Prostate gland (tissue), 2 donors: ENCODE data around the gene NR2E1. TPM values are rescaled to one million over a fixed set of nuclear protein-coding genes. Genes with fewer than 3 reads are reported as not detected.

Experiments
- DNase-seq: peaks from one replicate; pipeline ENCODE4 v3.0.0-alpha.2; 2019; ENCODE audit warnings: low spot score
- H3K27ac ChIP-seq, 2 donors: fragments of 200-600 bp; sonication (generic); 2 replicates each; pipeline ENCODE4 v1.5.1; 2017 to 2019
- H3K27me3 ChIP-seq: fragments of 200-600 bp; sonication (generic); replicated peaks from 2 replicates; pipeline ENCODE4 v1.5.1; 2019; ENCODE audit not compliant: insufficient read depth
- H3K36me3 ChIP-seq, 2 donors: fragments of 200-600 bp; sonication (generic); 1 replicate in 1 of 2; 2 replicates in 1 of 2; pipeline versions ENCODE4 v1.5.1 to v1.8.1; 2017 to 2019
- H3K4me1 ChIP-seq: fragments of 200-600 bp; sonication (generic); replicated peaks from 2 replicates; pipeline ENCODE4 v1.5.1; 2019
- H3K4me3 ChIP-seq, 2 donors: fragments of 200-600 bp; sonication (generic); 2 replicates each; pipeline ENCODE4 v1.5.1; 2017 to 2019
- H3K9me3 ChIP-seq: fragments of 200-600 bp; sonication (generic); 2 replicates; pipeline ENCODE4 v1.5.1; 2017
- POLR2A ChIP-seq: fragments of 450-650 bp; IDR thresholded peaks from one replicate; pipeline ENCODE4 v1.6.1; 2016; ENCODE audit warnings: antibody characterized with exemption, mild to moderate bottlenecking
- POLR2AphosphoS5 ChIP-seq: sonication (generic); formaldehyde crosslinking; IDR thresholded peaks from one replicate; pipeline ENCODE4 v1.6.1; 2017; ENCODE audit warnings: antibody characterized with exemption
- WGBS: methylation state at CpG from one replicate; pipeline ENCODE4 v1.1.5; 2018; 5-methylcytosine and 5-hydroxymethylcytosine counted together
- intact Hi-C: fragments of 100-400 bp; cut with DNase I; formaldehyde crosslinking; loops from one replicate; pipeline ENCODE4 v1.14.2; 2022
- total RNA-seq, 2 donors: library from RNA; depleted of rRNA; stranded (reverse); fragments of >200 nt; gene quantifications; one replicate each; pipeline ENCODE4 v1.1.0, GENCODE V29; 2016
- TF ChIP-seq, protein P1 (sequence below), 4 experiments: fragments of 200-600 bp in 2 of 4; fragments of 450-650 bp in 2 of 4; sonication (generic) in 2 of 4; IDR thresholded peaks; 1 replicate in 3 of 4; 2 replicates in 1 of 4; pipeline ENCODE4 v1.5.1; 2016 to 2019; ENCODE audit warnings: antibody characterized with exemption in 4 of 4, mild to moderate bottlenecking in 2 of 4, moderate library complexity in 2 of 4

Gene NR2E1
- total RNA-seq, 2 donors from 2014 or later: 0.91 TPM; not detected in 1

DNA sequence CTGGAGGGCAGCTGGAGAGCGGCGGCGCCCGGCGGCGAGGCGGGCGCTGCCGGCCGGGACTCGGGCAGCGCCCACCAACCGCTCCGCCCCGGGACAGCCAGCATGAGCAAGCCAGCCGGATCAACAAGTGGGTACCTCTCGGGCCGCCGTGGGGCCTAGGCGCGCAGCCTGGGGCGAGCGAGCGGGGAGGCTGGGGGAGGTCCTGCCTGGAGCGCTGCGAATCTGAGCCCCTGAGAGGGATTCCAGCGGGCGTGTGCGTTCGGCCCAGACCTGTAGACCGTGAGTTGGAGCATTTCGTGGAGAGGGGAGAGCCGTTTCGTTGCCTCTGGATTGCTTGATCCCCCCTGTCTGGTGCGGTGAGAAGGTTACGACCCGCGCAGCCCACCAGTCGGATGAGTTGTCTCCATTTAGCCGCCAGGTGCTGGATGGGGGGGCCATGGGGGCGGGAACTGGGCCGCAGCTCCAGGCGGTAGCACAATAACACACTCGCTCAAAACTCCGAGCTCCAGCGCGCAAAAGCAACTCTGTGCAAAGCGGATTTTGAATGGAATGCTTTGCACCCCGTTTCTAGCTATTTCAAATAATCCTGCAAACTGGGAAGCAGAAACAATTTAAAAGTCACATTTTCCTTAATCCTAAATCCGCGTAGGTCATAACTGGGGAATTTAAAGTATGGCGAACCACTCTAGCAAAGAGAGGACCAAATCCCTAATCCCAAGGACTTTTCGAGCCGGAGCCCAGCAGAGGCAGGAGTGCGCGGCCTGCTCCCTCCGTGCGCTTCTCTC is 1.0 kb downstream of the NR2E1 start:
- TF ChIP-seq POLR2A: no peak
- no peak for TF ChIP-seq POLR2AphosphoS5
- TF ChIP-seq, protein P1, sequence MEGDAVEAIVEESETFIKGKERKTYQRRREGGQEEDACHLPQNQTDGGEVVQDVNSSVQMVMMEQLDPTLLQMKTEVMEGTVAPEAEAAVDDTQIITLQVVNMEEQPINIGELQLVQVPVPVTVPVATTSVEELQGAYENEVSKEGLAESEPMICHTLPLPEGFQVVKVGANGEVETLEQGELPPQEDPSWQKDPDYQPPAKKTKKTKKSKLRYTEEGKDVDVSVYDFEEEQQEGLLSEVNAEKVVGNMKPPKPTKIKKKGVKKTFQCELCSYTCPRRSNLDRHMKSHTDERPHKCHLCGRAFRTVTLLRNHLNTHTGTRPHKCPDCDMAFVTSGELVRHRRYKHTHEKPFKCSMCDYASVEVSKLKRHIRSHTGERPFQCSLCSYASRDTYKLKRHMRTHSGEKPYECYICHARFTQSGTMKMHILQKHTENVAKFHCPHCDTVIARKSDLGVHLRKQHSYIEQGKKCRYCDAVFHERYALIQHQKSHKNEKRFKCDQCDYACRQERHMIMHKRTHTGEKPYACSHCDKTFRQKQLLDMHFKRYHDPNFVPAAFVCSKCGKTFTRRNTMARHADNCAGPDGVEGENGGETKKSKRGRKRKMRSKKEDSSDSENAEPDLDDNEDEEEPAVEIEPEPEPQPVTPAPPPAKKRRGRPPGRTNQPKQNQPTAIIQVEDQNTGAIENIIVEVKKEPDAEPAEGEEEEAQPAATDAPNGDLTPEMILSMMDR (IDR thresholded peaks at IDR 0.05): no peak
- intact Hi-C loops: no loop called here
- peaks cover 3% of the 10 kb centered on the region for H3K4me1 ChIP-seq
- H3K4me3 ChIP-seq: no peak overlapping the region
- H3K27me3 ChIP-seq: peaks cover 72% of the 10 kb centered on the region
- H3K27ac ChIP-seq: no peak overlapping the region
- H3K36me3 ChIP-seq: no peaks in the 10 kb centered on the region
- WGBS: 13% methylated on average over 43 of the region's 58 CpGs
- no peak for DNase-seq
- no peaks in the 10 kb centered on the region for H3K9me3 ChIP-seq

DNA sequence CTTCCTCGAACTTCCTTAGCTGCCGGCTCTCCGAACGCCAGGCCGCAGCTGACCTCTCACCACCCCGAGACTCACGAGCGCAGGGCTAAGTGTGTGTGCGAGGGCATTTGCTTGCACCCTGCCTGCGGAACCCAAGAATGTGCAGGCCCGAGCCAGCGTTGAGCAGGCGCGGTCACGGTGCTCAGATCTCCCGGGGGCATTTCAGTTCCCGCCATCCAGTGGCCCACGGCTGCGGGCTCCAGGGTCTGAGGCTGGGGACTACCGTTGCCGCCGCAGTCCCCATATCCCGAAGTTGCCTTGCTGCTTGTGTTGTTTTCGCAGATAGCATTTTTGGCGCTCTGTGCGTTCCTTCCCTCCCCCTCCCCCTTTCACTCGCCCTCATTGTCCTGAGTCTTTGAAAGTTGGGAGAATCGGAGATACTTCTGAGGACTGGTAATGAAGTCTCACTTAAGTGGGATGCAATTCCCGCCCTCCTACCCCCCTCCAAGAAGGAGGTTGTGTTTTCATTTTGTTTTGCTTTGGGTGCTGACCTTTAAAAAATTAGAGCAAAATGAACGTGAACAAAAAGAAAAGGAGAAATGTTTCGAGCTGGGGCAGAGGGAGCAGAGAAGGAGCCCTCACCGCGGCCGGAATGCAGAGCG is 1.7 kb downstream of the NR2E1 start:
- no peak for DNase-seq
- Histone ChIP-seq H3K27me3 (peaks cover 77% of the 10 kb centered on the region), H3K36me3 (no peaks in the 10 kb centered on the region), H3K27ac (no peak overlapping the region), H3K4me1 (peaks cover 3% of the 10 kb centered on the region), H3K9me3 (no peaks in the 10 kb centered on the region), H3K4me3 (no peak overlapping the region)
- 31% methylated on average over 35 of the region's 35 CpGs for WGBS
- TF ChIP-seq POLR2AphosphoS5 (no peak), POLR2A (no peak)
- TF ChIP-seq, protein P1 (IDR thresholded peaks at IDR 0.05): no peak
- intact Hi-C loops: no loop called here

DNA sequence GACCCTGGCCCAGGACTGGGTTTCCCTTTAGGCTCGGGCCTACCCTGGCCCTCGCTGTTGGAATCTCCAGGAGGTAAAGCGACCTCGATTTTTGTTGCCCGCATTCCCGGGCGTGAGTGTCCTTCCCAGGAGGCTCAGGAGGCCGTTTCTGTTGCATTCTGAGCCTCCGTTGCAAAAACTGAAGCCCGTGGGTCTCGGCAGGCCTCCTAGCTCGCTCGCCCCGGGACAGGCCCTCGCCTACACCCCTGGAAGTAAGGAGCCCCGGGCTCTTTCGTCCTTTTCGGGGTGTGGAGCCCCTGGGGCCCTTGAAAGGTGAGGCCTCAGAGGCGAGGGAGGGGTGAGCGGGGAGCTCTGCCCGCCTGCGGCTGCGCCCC is 2.3 kb downstream of the NR2E1 start:
- no peak for DNase-seq
- H3K27ac ChIP-seq: no peak overlapping the region
- WGBS: 28% methylated on average over 23 of the region's 23 CpGs
- H3K27me3 ChIP-seq: peaks cover 80% of the 10 kb centered on the region
- intact Hi-C loops: no loop called here
- H3K36me3 ChIP-seq: no peaks in the 10 kb centered on the region
- H3K9me3 ChIP-seq: no peaks in the 10 kb centered on the region
- peaks cover 3% of the 10 kb centered on the region for H3K4me1 ChIP-seq
- TF ChIP-seq POLR2AphosphoS5: no peak
- TF ChIP-seq, protein P1 (IDR thresholded peaks at IDR 0.05): no peak
- TF ChIP-seq POLR2A: no peak
- H3K4me3 ChIP-seq: no peak overlapping the region

DNA sequence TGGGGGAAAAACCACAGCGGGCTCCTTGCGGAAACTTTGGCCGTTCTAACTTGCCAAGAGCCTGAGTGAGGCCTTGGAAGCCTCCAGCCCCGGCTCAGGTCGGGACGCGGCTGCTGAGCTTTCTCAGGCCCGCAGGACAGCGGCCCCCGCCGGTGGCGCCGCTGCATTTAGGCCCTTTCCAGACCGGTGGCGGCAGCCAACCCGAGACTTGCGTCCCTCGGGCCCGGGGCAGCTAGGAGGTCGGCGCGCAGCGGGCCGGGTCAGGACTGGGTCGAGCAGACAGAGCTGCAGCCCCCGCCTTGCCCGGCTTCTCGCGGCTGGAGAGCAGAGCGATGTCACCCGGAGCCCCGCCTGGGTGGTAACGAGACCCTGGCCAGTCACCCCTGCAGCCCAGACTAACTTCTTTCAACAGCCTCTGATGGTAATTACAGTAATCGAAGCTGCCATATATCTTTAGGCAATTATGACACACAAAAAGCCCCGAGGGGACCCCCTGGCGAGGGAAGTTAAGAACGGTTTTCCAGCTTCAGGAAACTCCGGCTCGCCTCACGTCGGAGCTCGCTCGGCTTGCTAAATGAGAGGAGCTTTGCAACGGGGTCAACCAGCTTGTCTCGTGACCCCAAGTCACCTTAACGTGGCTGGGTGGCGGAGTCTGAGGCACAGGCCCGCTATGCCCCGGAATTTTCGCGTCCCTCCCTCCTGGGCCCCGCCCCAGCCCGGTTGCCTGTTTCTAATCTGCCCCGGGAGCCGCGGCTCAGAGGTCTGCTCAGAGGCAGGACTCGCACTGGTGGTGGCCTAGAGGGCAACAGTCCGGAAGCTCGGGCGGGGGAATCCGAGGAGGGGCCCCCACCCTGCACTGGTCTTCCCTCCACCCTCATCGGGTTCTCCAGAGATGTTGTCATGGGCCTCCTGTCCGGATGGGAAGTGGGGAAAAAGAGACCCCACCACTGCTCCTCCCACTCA is 3.0 kb downstream of the NR2E1 start:
- no peak for TF ChIP-seq POLR2A
- TF ChIP-seq, protein P1 (IDR thresholded peaks at IDR 0.05): peak in 1 of 4 experiments; percentile 11
- no peaks in the 10 kb centered on the region for H3K36me3 ChIP-seq
- no peak for DNase-seq
- 8% methylated on average over 52 of the region's 63 CpGs for WGBS
- peaks cover 76% of the 10 kb centered on the region for H3K27me3 ChIP-seq
- no peak overlapping the region for H3K4me3 ChIP-seq
- no peaks in the 10 kb centered on the region for H3K9me3 ChIP-seq
- intact Hi-C loops: no loop called here
- no peak overlapping the region for H3K27ac ChIP-seq
- H3K4me1 ChIP-seq: peaks cover 3% of the 10 kb centered on the region
